NCI-H1694 (cell line): ENCODE measurements around the gene BCL2L13.
"Not testable (repeated sequence)": the region's sequence is repeated elsewhere in the genome, so short reads cannot be mapped to it uniquely, and the experiment has no call there.

Source experiments
- DNase-seq: peaks from one replicate; lab custom pipeline; 2025; lab: John Stamatoyannopoulos, UW

BCL2L13 gene

GRCh38 chr22:17695986-17696385 is 57.4 kb downstream of the BCL2L13 start:
- DNase-seq, result no peak

GRCh38 chr22:17697196-17697595 is 58.6 kb downstream of the BCL2L13 start:
- DNase-seq, result not testable (repeated sequence)

GRCh38 chr22:17698276-17698675 is 59.7 kb downstream of the BCL2L13 start:
- DNase-seq, result not testable (repeated sequence)

- DNase-seq, result no peak
Measured at GRCh38 chr22:17698948-17699347, 60.4 kb downstream of the BCL2L13 start.

GRCh38 chr22:17699696-17700340 is 61.3 kb downstream of the BCL2L13 start:
- no peak for DNase-seq

- DNase-seq, result no peak
Measured at GRCh38 chr22:17700778-17701177, 62.2 kb downstream of the BCL2L13 start.

GRCh38 chr22:17703811-17704210 is 65.3 kb downstream of the BCL2L13 start:
- DNase-seq, result no peak

GRCh38 chr22:17705546-17705945 is 67.0 kb downstream of the BCL2L13 start:
- no peak for DNase-seq

- DNase-seq, result no peak
Measured at GRCh38 chr22:17705951-17706900, 67.7 kb downstream of the BCL2L13 start.

- DNase-seq, result no peak
Measured at GRCh38 chr22:17706947-17707346, 68.4 kb downstream of the BCL2L13 start.

GRCh38 chr22:17707526-17707925 is 69.0 kb downstream of the BCL2L13 start:
- DNase-seq, result no peak

- no peak for DNase-seq
Measured at GRCh38 chr22:17710023-17710422, 71.5 kb downstream of the BCL2L13 start.

GRCh38 chr22:17712441-17712840 is 73.9 kb downstream of the BCL2L13 start:
- no peak for DNase-seq

GRCh38 chr22:17716529-17716928 is 78.0 kb downstream of the BCL2L13 start:
- DNase-seq, result no peak

- no peak for DNase-seq
Measured at GRCh38 chr22:17717708-17718107, 79.2 kb downstream of the BCL2L13 start.

GRCh38 chr22:17719911-17720310 is 81.4 kb downstream of the BCL2L13 start:
- no peak for DNase-seq

GRCh38 chr22:17724241-17724640 is 85.7 kb downstream of the BCL2L13 start:
- no peak for DNase-seq

GRCh38 chr22:17724678-17725499 is 86.3 kb downstream of the BCL2L13 start:
- no peak for DNase-seq

- no peak for DNase-seq
Measured at GRCh38 chr22:17725500-17725796, 86.9 kb downstream of the BCL2L13 start.

GRCh38 chr22:17726006-17726927 is 87.7 kb downstream of the BCL2L13 start:
- DNase-seq, result no peak
